AG10803 (cell line): ENCODE data around the gene TENT4B.

Experiments used
- DNase-seq: peaks from one replicate; pipeline ENCODE4 v3.0.0; 2010; ENCODE audit warnings: low read depth
- H3K4me3 ChIP-seq: 2 replicates; pipeline ENCODE4 v1.5.1; 2011; ENCODE audit warnings: mild to moderate bottlenecking, low read length, control low read depth
- CTCF ChIP-seq: conservative IDR thresholded peaks from 2 replicates; pipeline ENCODE4 v1.5.1; 2011; ENCODE audit warnings: mild to moderate bottlenecking, low read length, control low read depth, inconsistent platforms

The TENT4B gene

GRCh38 chr16:50195756-50196155 lies 42.6 kb downstream of the TENT4B start:
- DNase-seq, result no peak
- no peak overlapping the region for H3K4me3 ChIP-seq
- no peak for TF ChIP-seq CTCF

- TF ChIP-seq CTCF, result no peak
- H3K4me3 ChIP-seq, result no peak overlapping the region
- DNase-seq, result no peak
Measured at GRCh38 chr16:50197582-50197981, 44.5 kb downstream of the TENT4B start.

- DNase-seq, result no peak
- H3K4me3 ChIP-seq, result no peak overlapping the region
- TF ChIP-seq CTCF, result no peak
Measured at GRCh38 chr16:50198802-50199403, 45.8 kb downstream of the TENT4B start.

- no peak for TF ChIP-seq CTCF
- DNase-seq, result peak; percentile 48
- H3K4me3 ChIP-seq, result peak overlapping the region; percentile 3; the same call in 1 of the 2 replicates
Measured at GRCh38 chr16:50201787-50202186, 48.7 kb downstream of the TENT4B start.

- DNase-seq, result peak; percentile 98
- no peak for TF ChIP-seq CTCF
- peak overlapping the region; percentile 28 for H3K4me3 ChIP-seq
Measured at GRCh38 chr16:50202926-50203624, 50.0 kb downstream of the TENT4B start.

- no peak for TF ChIP-seq CTCF
- H3K4me3 ChIP-seq, result peak overlapping the region; percentile 18
- no peak for DNase-seq
Measured at GRCh38 chr16:50203681-50204080, 50.6 kb downstream of the TENT4B start.

- TF ChIP-seq CTCF, result no peak
- peak; percentile 50 for DNase-seq
- no peak overlapping the region for H3K4me3 ChIP-seq
Measured at GRCh38 chr16:50204453-50205108, 51.5 kb downstream of the TENT4B start.
